Effector CD4-positive, alpha-beta T cell (primary cell): ENCODE data around the gene RSF1.
"Not testable (repeated sequence)": the region's sequence is repeated elsewhere in the genome, so short reads cannot be mapped to it uniquely, and the experiment has no call there.

Experiments
- DNase-seq: peaks from one replicate; pipeline ENCODE4 v3.0.0-alpha.2; 2020

The RSF1 gene

DNA sequence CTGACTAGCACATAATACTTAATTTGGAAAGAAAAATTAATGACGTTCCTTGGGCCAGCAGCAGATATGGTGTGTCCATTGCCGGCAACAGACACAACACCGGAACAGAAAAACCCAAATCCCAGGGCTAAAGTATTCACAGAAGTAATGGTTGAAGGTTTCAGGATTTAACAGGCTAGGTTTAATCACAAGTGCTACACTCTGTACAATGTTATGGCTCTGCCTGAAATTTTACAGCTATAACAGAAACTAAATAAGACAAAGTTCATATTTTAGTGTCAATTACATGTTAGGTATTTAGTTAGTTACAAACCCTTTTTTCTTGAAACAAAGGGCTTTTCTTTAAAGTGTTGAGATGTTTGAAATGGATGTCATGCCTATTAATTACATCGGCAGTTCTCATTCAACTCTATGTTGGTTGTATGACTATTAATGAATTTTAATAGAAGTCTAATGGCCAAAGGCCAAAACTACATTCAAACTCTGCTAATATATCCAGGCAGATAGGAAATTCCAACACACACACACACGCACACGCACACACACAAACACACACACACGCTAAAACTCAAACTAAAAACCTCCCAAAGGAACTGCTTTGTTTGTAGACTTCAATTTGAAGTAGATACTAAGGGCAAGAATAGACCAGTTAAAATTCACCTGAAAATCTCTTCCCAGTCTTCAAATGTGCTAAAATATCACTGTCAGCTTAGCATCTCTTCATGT lies 155.1 kb downstream of the RSF1 start:
- DNase-seq: no peak

DNA sequence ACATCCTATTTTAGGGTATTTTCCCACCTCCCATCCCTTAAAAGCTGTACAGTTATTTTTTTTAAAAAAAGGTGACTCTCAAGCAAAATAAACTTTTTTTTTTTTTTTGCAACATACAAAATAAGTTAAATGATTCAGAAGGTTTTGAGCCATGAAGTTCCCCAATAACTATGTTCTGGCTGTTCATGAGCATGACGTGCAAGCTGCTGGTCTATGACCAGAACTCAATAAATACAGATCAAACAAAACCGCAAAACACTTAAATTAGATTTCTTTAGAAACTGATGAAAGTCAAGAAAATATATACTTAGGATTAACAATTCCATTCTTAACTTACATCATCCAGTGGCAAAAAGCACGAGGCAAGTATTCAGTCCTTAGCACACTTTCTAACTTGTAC lies 158.9 kb downstream of the RSF1 start:
- no peak for DNase-seq

DNA sequence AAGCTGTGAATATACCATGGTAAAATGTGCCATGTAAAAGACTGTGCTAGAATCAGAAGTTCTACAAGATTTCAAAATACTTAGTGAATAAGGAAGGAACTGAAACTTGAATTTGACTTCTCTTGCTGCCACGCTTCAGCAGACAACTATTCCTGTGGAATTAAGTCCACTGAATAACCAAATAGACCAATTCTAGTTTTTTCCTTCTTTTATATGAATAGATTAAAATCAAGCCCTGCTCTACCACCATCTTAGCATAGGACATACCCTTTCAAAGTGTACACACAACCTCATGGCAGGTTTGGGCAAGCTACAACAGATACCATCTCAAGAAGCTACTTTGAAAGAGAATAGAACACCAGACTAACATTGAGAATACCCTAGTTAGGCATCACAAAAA lies 159.6 kb downstream of the RSF1 start:
- no peak for DNase-seq

DNA sequence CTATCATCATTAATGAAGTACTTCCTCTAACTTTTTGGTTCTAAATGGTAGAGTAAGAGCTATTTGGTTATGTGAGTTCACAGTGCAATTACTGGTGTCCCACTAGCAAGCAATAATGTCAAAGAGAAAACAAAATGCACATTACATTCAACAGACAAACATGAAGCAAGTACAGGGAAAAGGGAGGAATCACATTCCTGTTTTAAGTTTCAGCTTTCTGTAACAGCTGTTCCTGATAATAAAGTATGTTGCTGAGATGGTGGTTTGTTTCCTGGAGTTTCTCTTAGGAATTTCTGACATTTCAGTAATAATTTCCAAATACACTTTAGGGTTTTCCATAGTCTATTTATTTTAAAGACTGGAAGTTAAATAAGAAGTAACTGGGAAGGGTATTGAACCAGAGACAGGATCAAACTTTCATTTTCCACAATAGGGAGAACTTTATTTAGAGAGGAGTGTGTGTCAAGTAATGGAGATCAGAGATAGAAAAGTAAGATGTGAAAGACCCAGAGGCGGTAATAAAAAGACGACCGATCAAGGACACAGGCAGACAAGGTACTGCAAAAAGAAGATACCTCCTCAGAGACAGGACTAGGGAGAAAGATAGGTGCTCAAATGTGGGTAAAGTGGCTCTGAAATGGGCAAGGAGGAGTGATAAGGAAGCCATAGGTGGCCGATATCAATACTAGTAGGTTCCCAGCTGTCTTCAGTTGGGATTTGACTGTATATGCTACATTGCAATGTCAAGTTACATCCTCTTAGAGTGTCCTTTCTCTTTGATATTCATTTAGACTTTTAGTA lies 162.1 kb downstream of the RSF1 start:
- DNase-seq: no peak

DNA sequence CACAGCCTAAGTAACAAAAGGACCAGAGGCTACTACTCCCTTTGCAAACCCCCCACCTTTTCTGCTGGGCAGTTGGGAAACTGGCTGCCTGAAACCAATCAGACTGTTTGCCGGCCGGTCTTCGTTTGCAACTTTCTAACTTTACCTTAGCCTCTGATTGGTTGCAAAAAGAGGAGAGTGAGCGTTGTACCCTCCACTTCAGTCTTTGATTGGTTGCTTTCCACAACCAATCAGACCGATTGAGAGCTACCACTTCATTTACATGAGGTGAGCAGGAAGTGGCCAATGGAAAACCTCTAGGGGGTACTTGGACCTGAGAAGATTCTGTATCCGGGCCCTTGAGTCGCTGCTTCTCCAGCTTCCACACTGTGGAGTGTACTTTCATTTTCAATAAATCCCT lies 164.2 kb downstream of the RSF1 start:
- DNase-seq: no peak

DNA sequence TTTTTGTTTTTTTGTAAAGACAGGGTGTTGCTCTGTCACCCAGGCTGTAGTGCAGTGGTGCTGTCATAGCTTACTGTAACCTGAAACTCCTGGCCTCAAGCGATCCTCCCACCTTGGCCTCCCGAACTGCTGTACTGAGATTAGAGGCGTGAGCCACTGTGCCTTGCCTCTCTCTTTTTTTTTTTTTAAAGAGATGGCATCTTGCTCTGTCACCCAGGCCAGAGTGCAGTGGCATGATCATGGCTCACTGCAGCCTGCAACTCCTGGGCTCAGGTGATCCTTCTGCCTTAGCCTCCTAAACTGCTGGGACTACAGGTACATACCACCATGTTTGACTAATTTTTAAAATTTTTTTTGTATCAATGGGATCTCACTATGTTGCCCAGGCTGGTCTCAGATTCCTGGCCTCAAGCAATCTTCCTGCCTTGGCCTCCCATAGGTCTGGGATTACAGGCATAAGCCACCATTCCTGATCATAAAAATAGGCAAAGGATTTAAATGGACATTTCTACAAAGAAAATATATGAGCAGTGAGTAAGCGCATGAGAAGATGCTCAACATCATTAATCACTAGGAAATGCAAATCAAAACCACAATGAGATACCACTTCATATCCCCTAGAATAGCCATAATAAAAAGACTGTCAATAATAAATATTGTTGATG lies 165.6 kb downstream of the RSF1 start:
- no peak for DNase-seq

DNA sequence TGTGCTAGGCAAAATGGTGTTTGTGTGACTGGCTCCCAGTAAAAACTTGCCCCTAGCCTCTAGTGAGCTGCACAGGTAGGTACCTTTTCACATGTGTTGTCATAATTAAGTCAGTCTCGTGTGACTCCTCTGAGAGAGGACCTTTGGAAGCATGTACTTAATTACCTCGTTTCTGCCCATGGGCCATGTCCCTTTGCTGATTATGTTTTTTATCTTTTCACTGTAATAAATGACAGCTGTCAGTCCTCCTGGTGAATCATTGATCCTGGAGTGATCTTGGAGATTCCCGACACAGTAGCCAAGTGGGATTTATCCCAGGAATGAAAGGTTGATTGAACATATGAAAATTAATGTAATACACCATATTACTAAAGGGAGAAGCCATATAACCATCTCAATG lies 170.4 kb downstream of the RSF1 start:
- DNase-seq: no peak

DNA sequence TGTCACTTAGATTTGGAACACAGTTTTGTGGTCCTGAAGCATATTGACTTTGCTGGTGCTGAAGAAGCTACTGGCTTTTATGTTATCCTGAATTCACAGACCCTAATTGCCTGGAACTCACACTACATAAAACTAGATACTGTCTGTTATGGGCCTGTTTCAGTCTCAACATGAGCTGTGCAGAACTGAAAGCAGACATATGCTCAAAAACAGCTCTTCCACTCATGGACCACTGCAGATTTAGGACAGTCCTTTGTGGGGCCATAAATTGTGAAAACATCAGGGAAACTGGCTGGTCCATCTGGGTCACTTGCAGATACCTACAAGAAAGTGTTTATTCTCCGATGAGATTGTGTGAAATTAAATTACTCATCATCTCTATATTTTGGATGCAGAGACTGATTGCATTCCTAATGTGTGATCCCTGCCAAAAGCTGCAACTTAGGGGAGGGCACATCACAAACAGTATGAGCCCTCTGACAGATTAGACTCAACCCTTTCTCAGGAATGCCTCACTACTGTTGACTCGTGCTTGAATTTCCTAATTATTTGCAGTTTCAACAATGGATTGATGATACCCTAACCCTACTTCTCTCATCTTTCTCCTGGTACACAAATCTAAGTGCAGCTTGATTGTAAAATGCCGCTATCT lies 172.7 kb downstream of the RSF1 start:
- no peak for DNase-seq

DNA sequence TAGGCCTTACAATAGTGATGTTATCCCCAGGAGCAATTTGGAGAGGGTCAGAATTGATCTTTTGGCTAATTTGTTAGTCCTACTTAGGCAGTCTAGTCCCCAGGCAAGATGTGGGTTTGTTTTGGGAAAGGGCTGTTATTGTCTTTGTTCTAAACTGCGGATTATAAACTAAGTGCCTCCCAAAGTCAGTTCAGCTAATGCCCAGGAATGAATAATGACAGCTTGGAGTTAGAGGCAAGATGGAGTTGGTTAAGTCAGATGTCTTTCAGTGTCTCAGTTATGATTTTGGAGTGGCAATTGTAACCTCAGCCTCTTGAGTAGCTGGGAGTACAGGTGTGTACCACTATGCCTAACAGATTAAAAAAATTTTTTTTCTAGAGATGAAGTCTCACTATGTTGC lies 175.6 kb downstream of the RSF1 start:
- DNase-seq: no peak

DNA sequence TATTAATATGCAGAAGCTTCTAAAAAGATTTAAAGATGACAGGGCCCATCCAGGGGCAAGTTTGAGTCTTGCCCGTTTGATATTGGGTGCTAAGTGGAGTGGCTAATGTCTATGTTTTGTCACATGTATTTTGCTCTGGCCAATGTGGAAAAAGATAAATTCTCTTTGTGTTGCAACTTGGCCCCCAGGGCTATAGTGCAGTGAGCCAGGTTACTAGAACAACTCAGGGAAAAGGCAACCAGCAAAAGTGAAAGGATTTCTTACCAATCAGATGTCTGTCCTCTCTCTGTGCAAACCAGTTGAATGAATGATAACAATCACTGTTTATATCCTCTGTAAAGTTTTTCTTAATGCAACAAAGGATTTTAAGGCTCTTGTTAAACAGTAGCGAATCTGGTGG lies 178.3 kb downstream of the RSF1 start:
- DNase-seq: no peak

DNA sequence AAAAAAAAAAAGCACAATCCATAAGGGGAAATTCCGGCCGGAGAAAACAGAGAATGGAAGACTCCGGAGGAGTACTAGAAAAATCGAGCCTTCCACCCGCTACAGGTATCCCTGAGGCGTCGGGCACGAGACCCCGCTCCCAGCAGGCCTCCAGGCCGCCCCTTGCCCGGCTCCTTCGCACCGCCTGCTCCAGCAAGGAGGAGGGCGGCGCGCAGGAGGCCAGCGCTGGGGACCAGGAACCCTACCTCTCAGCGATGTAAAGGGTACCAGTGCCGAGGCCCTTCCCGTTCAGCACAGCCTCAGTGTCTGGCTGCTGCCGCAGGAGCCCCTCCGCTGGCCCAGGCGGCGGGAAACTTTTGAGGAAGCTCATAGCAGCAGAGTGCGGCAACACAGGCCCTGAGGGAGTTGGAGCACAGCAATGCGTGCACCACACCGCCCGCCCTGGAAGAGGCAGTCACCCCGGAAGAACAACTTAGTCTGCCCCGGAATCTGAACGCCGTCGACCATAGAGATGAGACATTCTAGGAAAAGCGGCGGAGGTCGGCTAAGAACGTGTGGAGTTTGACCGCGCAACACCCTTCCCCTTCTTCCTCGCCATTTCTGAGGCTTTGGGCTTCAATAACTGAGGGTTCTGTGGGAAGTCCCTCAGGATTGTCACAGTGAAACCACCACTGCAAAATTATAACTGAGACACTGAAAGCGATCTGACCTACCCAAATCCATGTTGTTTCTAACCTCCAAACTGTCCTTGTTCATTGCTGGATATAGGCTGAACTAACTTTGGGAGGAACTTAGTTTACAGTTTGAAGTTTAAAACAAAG lies 183.0 kb downstream of the RSF1 start, which contains the start of gene CLNS1A:
Gene CLNS1A (minus strand): TSS at position 450 of the 821 bp plus-strand sequence. CDS start 80 bp downstream, at position 370.
- peak; percentile 68 for DNase-seq

DNA sequence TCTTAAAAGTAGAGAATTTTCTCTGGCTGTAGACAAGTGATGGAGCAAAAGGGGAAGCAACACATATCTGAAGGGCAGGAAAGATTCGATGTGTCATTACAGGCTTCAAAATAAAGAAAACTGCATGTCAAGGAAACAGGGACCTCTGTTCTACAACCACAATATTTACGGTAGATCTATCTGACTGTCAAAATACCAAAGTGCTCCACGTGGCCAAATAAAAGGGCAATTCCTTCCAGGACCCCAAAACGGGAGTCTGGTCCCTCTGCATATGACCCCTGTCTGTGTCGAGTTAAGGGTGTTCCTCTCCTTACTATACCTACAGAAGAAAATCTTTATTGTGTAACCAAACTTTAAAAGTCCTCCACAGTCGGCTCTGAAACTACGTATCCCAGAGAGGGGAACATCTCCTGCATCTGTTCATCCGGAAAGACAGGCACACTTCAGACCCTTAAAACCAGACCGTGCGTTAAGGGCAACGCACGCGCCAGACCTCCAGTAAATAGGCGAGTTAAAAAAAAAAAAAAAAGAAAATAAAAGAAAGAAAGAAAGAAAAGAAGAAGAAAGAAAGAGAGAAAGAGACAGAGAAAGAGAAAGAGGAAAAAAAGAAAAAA lies 183.7 kb downstream of the RSF1 start:
- DNase-seq: no peak

DNA sequence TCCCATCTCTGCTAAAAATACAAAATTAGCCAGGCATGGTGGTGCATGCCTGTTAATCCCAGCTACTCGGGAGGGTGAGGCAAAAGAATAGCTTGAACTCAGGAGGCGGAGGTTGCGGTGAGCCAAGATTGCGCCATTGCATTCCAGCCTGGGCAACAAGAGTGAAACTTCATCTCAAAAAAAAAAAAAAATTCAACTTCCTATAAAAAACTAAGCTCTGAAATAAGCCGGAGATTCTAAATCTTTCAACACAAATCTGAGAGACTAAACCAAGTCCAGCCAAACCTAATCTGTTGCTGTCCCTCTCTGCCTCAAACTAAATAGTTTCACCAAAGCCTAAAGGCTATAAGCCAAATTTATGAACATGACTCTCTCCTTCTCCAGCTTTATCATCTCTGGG lies 186.6 kb downstream of the RSF1 start:
- not testable (repeated sequence) for DNase-seq

DNA sequence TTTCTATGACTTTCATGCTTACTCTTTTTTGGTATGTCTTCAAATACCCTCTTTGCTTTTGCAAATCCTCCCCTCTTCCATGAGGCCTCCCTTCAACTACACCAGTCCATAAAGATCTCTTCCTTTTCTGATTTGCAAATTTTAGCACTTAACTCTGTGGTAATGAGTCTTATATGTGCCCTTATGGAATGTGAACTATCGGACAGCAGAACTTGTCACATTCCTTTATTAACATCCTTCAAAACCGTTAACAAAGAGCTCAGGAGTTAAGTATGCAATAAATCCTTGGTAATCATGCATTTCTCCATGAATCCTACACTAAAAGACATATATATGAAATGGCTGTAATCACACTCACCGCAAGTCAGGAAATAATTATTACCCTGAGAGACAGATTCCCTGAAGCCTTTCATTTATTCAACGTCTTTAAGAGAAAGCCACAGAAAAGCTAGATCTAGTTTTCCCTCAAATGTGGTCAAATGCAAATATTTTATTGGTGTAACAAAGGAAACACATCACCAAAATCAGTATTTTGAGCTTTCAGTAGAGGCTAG lies 190.3 kb downstream of the RSF1 start:
- no peak for DNase-seq

DNA sequence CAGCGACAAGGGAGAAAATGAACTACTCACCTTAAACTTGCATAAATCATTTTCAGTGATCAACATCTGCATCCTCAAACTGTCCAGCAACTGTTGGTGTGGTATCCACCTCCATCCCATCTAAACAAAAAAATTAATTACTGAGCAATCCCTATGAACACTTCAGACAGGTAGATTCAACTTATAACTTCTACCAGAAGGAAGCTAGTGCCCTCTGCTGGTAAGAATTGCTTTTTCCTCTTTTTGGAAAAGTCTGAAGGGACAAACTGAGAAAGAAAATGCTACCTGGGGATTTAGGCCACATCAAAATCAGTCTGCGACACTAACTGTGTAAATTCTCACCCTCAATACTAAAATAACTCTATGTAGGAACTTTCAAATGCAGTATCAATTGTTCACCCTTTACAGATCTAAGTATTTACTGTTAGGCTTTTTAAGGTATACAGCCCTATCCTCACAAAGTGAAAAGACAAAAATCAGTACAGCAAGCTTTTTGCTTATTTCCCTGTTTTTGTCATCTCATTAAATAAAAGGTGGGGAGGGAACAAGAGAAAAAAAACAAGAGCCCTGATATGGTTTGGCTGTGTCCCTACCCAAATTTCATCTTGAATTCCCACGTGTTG lies 200.8 kb downstream of the RSF1 start:
- DNase-seq: peak; percentile 35

DNA sequence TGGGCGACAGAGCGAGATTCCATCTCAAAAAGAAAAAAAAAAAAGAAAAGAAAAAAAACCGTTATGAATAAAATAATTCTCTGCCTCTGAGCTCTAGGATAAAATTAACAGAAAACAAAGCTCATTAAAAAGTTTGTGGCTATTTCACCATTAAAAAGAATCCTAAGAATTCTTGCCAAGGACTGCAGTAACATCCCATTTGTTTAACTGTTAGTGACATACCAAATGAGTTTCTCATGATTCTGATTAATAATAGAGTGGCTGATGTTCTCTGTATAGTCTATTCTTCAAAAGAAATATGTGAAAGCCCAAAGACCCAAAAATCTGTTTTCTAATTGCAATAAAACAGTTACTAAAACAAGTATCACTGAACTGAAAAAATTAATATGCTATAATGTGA lies 202.6 kb downstream of the RSF1 start:
- DNase-seq: no peak

DNA sequence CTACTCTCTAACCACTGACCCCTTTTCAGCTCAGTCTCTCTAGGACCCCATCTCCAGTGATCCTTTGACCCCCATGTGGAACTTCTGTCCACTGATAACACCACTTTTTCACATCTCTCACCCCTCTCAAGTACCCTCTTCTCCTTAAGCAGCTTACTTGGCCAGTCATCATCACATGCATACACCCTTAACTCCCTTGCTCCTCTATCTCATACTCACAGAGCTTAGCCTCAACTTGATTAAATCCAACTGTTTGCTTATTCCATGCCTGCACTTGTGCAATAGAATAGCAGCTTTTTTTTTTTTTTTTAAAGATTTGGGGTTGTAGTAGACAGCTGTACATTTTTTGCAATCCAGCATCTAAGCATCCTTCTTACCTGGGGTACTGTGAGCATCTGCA lies 208.6 kb downstream of the RSF1 start:
- no peak for DNase-seq
